ENCODE measurements around the gene ST8SIA5.

ST8SIA5 gene

GRCh38 chr18:46641917-46642316 is 114.9 kb downstream of the ST8SIA5 start:
- Histone ChIP-seq H3K36me3 (ENCODE audit: control insufficient read depth, insufficient read depth, low read length, severe bottlenecking) (no peaks in the 10 kb centered on the region), H3K27me3 (replicated peaks; ENCODE audit: control insufficient read depth, insufficient read depth, low read length) (peaks cover 33% of the 10 kb centered on the region), H3K9me3 (ENCODE audit: control insufficient read depth, low read length) (no peaks in the 10 kb centered on the region), H3K4me3 (ENCODE audit: low read length) (no peak overlapping the region), H3K4me1 (ENCODE audit: control insufficient read depth, insufficient read depth, low read length) (no peaks in the 10 kb centered on the region), H3K9ac (ENCODE audit: low read length) (no peak overlapping the region)
- no peak for DNase-seq (ENCODE audit: low read depth)

GRCh38 chr18:46639386-46639785 is 117.5 kb downstream of the ST8SIA5 start:
- DNase-seq (ENCODE audit: low read depth) = no peak
- Histone ChIP-seq H3K9ac (ENCODE audit: low read length) (no peak overlapping the region), H3K4me1 (ENCODE audit: control insufficient read depth, insufficient read depth, low read length) (no peaks in the 10 kb centered on the region), H3K4me3 (ENCODE audit: low read length) (no peak overlapping the region), H3K36me3 (ENCODE audit: control insufficient read depth, insufficient read depth, low read length, severe bottlenecking) (no peaks in the 10 kb centered on the region), H3K9me3 (ENCODE audit: control insufficient read depth, low read length) (no peaks in the 10 kb centered on the region), H3K27me3 (replicated peaks; ENCODE audit: control insufficient read depth, insufficient read depth, low read length) (peaks cover 19% of the 10 kb centered on the region)

DNA sequence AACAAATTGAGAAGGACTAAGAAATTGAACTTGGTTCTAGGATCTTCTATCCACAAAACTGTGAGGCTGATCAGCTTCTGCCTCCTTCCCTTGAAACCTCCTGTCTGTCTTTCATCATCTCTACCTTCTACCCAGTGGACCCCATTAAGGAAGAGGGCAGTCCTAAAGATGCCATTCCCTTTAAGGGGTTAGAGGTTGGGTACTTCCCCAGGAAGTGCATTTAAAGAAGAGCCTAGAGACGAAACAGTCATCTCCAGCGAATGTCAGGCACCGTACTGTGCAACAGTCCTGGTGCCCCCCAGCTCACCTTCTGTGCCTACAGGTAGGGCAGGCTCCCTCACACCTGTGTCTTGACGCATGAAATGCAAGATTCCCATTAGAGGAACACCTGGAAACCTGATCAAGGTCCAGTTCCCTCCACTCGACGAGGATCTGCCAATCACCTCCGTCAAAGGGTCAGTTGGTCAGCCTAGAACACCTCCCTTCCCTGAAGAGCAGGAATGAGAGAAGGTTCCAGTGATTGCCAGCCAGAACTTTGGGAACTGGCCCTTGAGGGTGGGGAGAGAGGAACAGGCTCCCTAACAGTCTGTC is 120.7 kb downstream of the ST8SIA5 start:
- H3K27me3 ChIP-seq (replicated peaks; ENCODE audit: control insufficient read depth, insufficient read depth, low read length) = peaks cover 10% of the 10 kb centered on the region
- no peaks in the 10 kb centered on the region for H3K4me1 ChIP-seq (ENCODE audit: control insufficient read depth, insufficient read depth, low read length)
- DNase-seq (ENCODE audit: low read depth) = no peak
- no peak overlapping the region for H3K9ac ChIP-seq (ENCODE audit: low read length)
- H3K9me3 ChIP-seq (ENCODE audit: control insufficient read depth, low read length) = peaks cover 13% of the 10 kb centered on the region
- H3K4me3 ChIP-seq (ENCODE audit: low read length) = no peak overlapping the region
- H3K36me3 ChIP-seq (ENCODE audit: control insufficient read depth, insufficient read depth, low read length, severe bottlenecking) = no peaks in the 10 kb centered on the region

- peaks cover 18% of the 10 kb centered on the region for H3K27me3 ChIP-seq (replicated peaks; ENCODE audit: control insufficient read depth, insufficient read depth, low read length)
- no peaks in the 10 kb centered on the region for H3K4me1 ChIP-seq (ENCODE audit: control insufficient read depth, insufficient read depth, low read length)
- H3K9me3 ChIP-seq (ENCODE audit: control insufficient read depth, low read length) = peaks cover 13% of the 10 kb centered on the region
- DNase-seq (ENCODE audit: low read depth) = no peak
- H3K9ac ChIP-seq (ENCODE audit: low read length) = no peak overlapping the region
- H3K36me3 ChIP-seq (ENCODE audit: control insufficient read depth, insufficient read depth, low read length, severe bottlenecking) = no peaks in the 10 kb centered on the region
- H3K4me3 ChIP-seq (ENCODE audit: low read length) = no peak overlapping the region
These were observed 124.3 kb downstream of the ST8SIA5 start for GRCh38 chr18:46632401-46633071.

DNA sequence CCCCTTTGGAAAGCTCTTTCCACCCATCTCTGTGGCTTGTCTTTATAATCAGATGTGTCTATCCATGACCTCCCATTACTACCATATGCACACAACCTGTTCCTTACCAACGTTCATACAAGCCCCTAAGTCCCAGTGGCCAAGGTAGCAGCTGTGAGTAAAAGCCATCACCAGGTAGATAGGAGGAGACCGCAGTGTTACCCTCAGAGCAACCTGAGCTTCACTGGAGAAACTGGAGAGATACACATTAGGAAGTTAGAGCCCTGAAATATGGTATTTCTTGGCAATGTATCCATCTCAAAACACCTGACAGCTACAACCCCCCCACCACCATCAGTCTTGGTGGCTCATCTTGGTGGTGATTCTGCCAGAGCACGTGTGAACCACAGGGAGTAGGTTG is 125.9 kb downstream of the ST8SIA5 start:
- Histone ChIP-seq H3K9ac (ENCODE audit: low read length) (no peak overlapping the region), H3K27me3 (replicated peaks; ENCODE audit: control insufficient read depth, insufficient read depth, low read length) (peaks cover 20% of the 10 kb centered on the region), H3K36me3 (ENCODE audit: control insufficient read depth, insufficient read depth, low read length, severe bottlenecking) (no peaks in the 10 kb centered on the region), H3K9me3 (ENCODE audit: control insufficient read depth, low read length) (peaks cover 13% of the 10 kb centered on the region), H3K4me1 (ENCODE audit: control insufficient read depth, insufficient read depth, low read length) (no peaks in the 10 kb centered on the region), H3K4me3 (ENCODE audit: low read length) (no peak overlapping the region)
- DNase-seq (ENCODE audit: low read depth) = no peak

GRCh38 chr18:46630160-46630559 is 126.7 kb downstream of the ST8SIA5 start:
- Histone ChIP-seq H3K4me3 (ENCODE audit: low read length) (no peak overlapping the region), H3K27me3 (replicated peaks; ENCODE audit: control insufficient read depth, insufficient read depth, low read length) (peaks cover 22% of the 10 kb centered on the region), H3K36me3 (ENCODE audit: control insufficient read depth, insufficient read depth, low read length, severe bottlenecking) (no peaks in the 10 kb centered on the region), H3K9ac (ENCODE audit: low read length) (no peak overlapping the region), H3K9me3 (ENCODE audit: control insufficient read depth, low read length) (peaks cover 13% of the 10 kb centered on the region), H3K4me1 (ENCODE audit: control insufficient read depth, insufficient read depth, low read length) (no peaks in the 10 kb centered on the region)
- DNase-seq (ENCODE audit: low read depth) = no peak

DNA sequence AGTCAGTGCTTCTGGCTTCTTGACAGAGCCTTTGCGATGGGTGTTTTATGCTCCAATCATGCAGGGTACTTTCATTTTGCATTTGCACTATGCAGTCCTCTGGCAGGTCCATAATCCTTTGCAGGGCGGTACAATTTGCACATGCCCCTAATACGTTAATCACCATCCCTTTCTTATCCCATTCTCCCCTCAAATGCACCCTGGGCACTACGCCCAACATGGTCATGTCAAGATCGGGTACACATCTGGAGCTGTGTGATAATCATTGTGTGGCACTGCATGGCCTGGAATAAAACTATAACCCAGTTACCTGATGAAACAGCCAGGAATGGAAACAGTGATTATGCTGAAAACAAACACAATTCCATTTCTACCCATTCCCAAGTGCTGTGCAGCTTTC is 127.5 kb downstream of the ST8SIA5 start:
- peaks cover 13% of the 10 kb centered on the region for H3K9me3 ChIP-seq (ENCODE audit: control insufficient read depth, low read length)
- H3K9ac ChIP-seq (ENCODE audit: low read length) = no peak overlapping the region
- no peak overlapping the region for H3K4me3 ChIP-seq (ENCODE audit: low read length)
- no peaks in the 10 kb centered on the region for H3K4me1 ChIP-seq (ENCODE audit: control insufficient read depth, insufficient read depth, low read length)
- no peak for DNase-seq (ENCODE audit: low read depth)
- peaks cover 28% of the 10 kb centered on the region for H3K27me3 ChIP-seq (replicated peaks; ENCODE audit: control insufficient read depth, insufficient read depth, low read length)
- H3K36me3 ChIP-seq (ENCODE audit: control insufficient read depth, insufficient read depth, low read length, severe bottlenecking) = no peaks in the 10 kb centered on the region

DNA sequence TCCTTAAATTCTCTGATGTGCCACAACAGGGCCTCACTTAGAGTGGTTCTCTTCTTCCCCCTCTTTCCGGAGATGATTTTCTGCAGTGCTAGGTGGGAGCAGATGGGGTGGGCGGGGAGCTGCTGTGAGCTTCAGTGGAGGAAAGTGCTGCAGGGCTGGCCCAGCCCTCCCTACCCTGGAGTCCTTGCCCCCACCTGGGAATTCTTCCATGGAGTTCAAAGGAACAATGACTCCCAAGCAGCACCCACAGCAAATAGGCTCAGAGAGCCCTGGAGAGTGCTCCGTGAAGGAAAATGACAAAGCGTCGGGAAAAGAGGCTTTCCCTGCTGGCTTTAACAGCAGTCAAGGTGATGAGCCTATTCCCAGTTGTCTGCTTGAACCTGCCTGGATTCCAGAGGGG is 128.6 kb downstream of the ST8SIA5 start:
- Histone ChIP-seq H3K4me1 (ENCODE audit: control insufficient read depth, insufficient read depth, low read length) (no peaks in the 10 kb centered on the region), H3K9ac (ENCODE audit: low read length) (no peak overlapping the region), H3K9me3 (ENCODE audit: control insufficient read depth, low read length) (peaks cover 5% of the 10 kb centered on the region), H3K36me3 (ENCODE audit: control insufficient read depth, insufficient read depth, low read length, severe bottlenecking) (no peaks in the 10 kb centered on the region), H3K4me3 (ENCODE audit: low read length) (no peak overlapping the region), H3K27me3 (replicated peaks; ENCODE audit: control insufficient read depth, insufficient read depth, low read length) (peaks cover 33% of the 10 kb centered on the region)
- no peak for DNase-seq (ENCODE audit: low read depth)

DNA sequence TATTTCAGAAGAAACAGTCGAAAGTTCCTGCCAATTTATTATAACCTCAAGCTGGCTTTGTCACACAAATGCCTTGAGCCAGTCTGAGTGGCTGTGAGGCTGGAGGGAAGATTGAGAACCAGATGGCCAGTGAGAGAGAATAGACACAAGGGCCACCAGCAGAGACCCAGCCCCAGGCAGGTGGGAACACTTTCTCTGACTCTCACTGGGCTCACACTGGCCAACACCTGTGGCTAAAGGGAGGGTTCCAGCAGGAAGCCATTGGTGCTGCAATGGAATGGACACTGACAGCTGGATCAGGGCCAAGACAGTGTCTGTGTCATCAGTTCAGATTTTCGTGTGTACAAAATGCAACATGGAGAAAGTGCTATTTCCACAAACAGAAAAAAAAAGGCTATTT is 129.7 kb downstream of the ST8SIA5 start:
- Histone ChIP-seq H3K36me3 (ENCODE audit: control insufficient read depth, insufficient read depth, low read length, severe bottlenecking) (no peaks in the 10 kb centered on the region), H3K9me3 (ENCODE audit: control insufficient read depth, low read length) (no peaks in the 10 kb centered on the region), H3K27me3 (replicated peaks; ENCODE audit: control insufficient read depth, insufficient read depth, low read length) (peaks cover 33% of the 10 kb centered on the region), H3K4me3 (ENCODE audit: low read length) (no peak overlapping the region), H3K9ac (ENCODE audit: low read length) (no peak overlapping the region), H3K4me1 (ENCODE audit: control insufficient read depth, insufficient read depth, low read length) (no peaks in the 10 kb centered on the region)
- DNase-seq (ENCODE audit: low read depth) = no peak

- Histone ChIP-seq H3K27me3 (replicated peaks; ENCODE audit: control insufficient read depth, insufficient read depth, low read length) (peaks cover 37% of the 10 kb centered on the region), H3K9me3 (ENCODE audit: control insufficient read depth, low read length) (no peaks in the 10 kb centered on the region), H3K9ac (ENCODE audit: low read length) (no peak overlapping the region), H3K4me1 (ENCODE audit: control insufficient read depth, insufficient read depth, low read length) (no peaks in the 10 kb centered on the region), H3K36me3 (ENCODE audit: control insufficient read depth, insufficient read depth, low read length, severe bottlenecking) (no peaks in the 10 kb centered on the region), H3K4me3 (ENCODE audit: low read length) (no peak overlapping the region)
- no peak for DNase-seq (ENCODE audit: low read depth)
These were observed 131.8 kb downstream of the ST8SIA5 start for GRCh38 chr18:46625069-46625468.

GRCh38 chr18:46624127-46624526 is 132.7 kb downstream of the ST8SIA5 start:
- Histone ChIP-seq H3K9ac (ENCODE audit: low read length) (no peak overlapping the region), H3K4me1 (ENCODE audit: control insufficient read depth, insufficient read depth, low read length) (no peaks in the 10 kb centered on the region), H3K36me3 (ENCODE audit: control insufficient read depth, insufficient read depth, low read length, severe bottlenecking) (no peaks in the 10 kb centered on the region), H3K4me3 (ENCODE audit: low read length) (no peak overlapping the region), H3K9me3 (ENCODE audit: control insufficient read depth, low read length) (no peaks in the 10 kb centered on the region), H3K27me3 (replicated peaks; ENCODE audit: control insufficient read depth, insufficient read depth, low read length) (peaks cover 42% of the 10 kb centered on the region)
- no peak for DNase-seq (ENCODE audit: low read depth)

GRCh38 chr18:46623541-46623940 is 133.3 kb downstream of the ST8SIA5 start:
- H3K4me3 ChIP-seq (ENCODE audit: low read length) = no peak overlapping the region
- no peak for DNase-seq (ENCODE audit: low read depth)
- H3K9me3 ChIP-seq (ENCODE audit: control insufficient read depth, low read length) = no peaks in the 10 kb centered on the region
- no peak overlapping the region for H3K9ac ChIP-seq (ENCODE audit: low read length)
- peaks cover 48% of the 10 kb centered on the region for H3K27me3 ChIP-seq (replicated peaks; ENCODE audit: control insufficient read depth, insufficient read depth, low read length)
- H3K4me1 ChIP-seq (ENCODE audit: control insufficient read depth, insufficient read depth, low read length) = no peaks in the 10 kb centered on the region
- no peaks in the 10 kb centered on the region for H3K36me3 ChIP-seq (ENCODE audit: control insufficient read depth, insufficient read depth, low read length, severe bottlenecking)

Data from adipocyte (in vitro differentiated cells).